ENCODE results near the gene POTEF.
"Not testable (repeated sequence)": the region's sequence is repeated elsewhere in the genome, so short reads cannot be mapped to it uniquely, and the experiment has no call there.

GRCh38 chr2:130053217-130053911 is 75.7 kb downstream of the POTEF start:
- TF ChIP-seq CTCF (conservative IDR thresholded peaks at IDR 0.05 in 1 of 2, IDR thresholded peaks at IDR 0.05 in 1 of 2; ENCODE audit: extremely low read depth in 1 of 2, insufficient read depth in 1 of 2, low read depth in 1 of 2, low read length in 2 of 2); EZH2 (IDR thresholded peaks at IDR 0.05; ENCODE audit: borderline replicate concordance, low read length): not testable (repeated sequence)
